B cell (primary cell): Measurements from ENCODE around the gene TGFA.

Experiments
- CTCF ChIP-seq: fragments of 200-600 bp; IDR thresholded peaks from one replicate; pipeline ENCODE4 v1.8.0; 2022; ENCODE audit warnings: antibody characterized with exemption, mild to moderate bottlenecking
- EZH2 ChIP-seq: IDR thresholded peaks from 2 replicates; pipeline ENCODE4 v1.6.1; 2012; ENCODE audit warnings: borderline replicate concordance, low read depth, mild to moderate bottlenecking, moderate library complexity, low read length; ENCODE audit not compliant: insufficient read depth, poor library complexity, severe bottlenecking

- TF ChIP-seq CTCF (no peak), EZH2 (no peak)
Observed at GRCh38 chr2:70504750-70505149, 48.9 kb downstream of the TGFA start.
